HEK293 (cell line): ENCODE results near the gene CCT3.
"Not testable (repeated sequence)": the region's sequence is repeated elsewhere in the genome, so short reads cannot be mapped to it uniquely, and the experiment has no call there.

Source experiments
- CTCF ChIA-PET: fragments of 350-600 bp; formaldehyde crosslinking; extraction: SDS; loops from one replicate; lab custom pipeline; 2021; ENCODE audit warnings: antibody characterized with exemption; lab: Yijun Ruan, JAX
- POLR2A ChIA-PET: fragments of 300-600 bp; formaldehyde crosslinking; extraction: SDS; loops from one replicate; lab custom pipeline; 2020; ENCODE audit warnings: antibody characterized with exemption, inconsistent platforms; lab: Yijun Ruan, JAX
- H3K27ac ChIP-seq: fragments of 200-500 bp; sonication (Bioruptor generic); 2 replicates; pipeline ENCODE4 v1.5.1; 2014; ENCODE audit warnings: low read depth, low read length, control low read depth, inconsistent platforms; ENCODE audit errors: extremely low read depth
- H3K36me3 ChIP-seq, 2 experiments: fragments of 200-500 bp in 1 of 2; sonication (Bioruptor generic) in 1 of 2; 1 replicate in 1 of 2; 2 replicates in 1 of 2; pipeline ENCODE4 v1.5.1; 2014 to 2017; ENCODE audit warnings: inconsistent platforms in 2 of 2, low read length in 2 of 2; ENCODE audit not compliant: control insufficient read depth in 2 of 2, insufficient read depth in 1 of 2
- H3K4me1 ChIP-seq: fragments of 200-500 bp; sonication (Bioruptor generic); 2 replicates; pipeline ENCODE4 v1.5.1; 2014; ENCODE audit warnings: mild to moderate bottlenecking, low read length, inconsistent platforms; ENCODE audit not compliant: control insufficient read depth, insufficient read depth
- H3K4me3 ChIP-seq: 2 replicates; pipeline ENCODE4 v1.5.1; 2011; ENCODE audit warnings: low read depth, mild to moderate bottlenecking, control low read depth, low read length, moderate library complexity
- H3K9me3 ChIP-seq: fragments of 200-500 bp; sonication (Bioruptor generic); 2 replicates; pipeline ENCODE4 v1.5.1; 2014; ENCODE audit warnings: low read depth, low read length, inconsistent platforms; ENCODE audit not compliant: control insufficient read depth, insufficient read depth
- BCL11B ChIP-seq: fragments of 450-650 bp; formaldehyde crosslinking; IDR thresholded peaks from 2 replicates; pipeline ENCODE4 v1.5.1; 2016; ENCODE audit warnings: low read depth, missing biosample characterization, missing genetic modification characterization
- CTCF ChIP-seq: fragments of 450-650 bp; formaldehyde crosslinking; IDR thresholded peaks from 2 replicates; pipeline ENCODE4 v1.5.1; 2016; ENCODE audit warnings: missing biosample characterization, missing genetic modification characterization
- KLF10 ChIP-seq: fragments of 450-650 bp; IDR thresholded peaks from 2 replicates; pipeline ENCODE4 v1.5.1; 2018; ENCODE audit warnings: missing biosample characterization, mild to moderate bottlenecking, missing genetic modification characterization
- MZF1 ChIP-seq: fragments of 450-650 bp; formaldehyde crosslinking; IDR thresholded peaks from 2 replicates; pipeline ENCODE4 v1.5.1; 2017; ENCODE audit warnings: missing biosample characterization, missing genetic modification characterization, borderline replicate concordance
- PRDM10 ChIP-seq: fragments of 450-650 bp; formaldehyde crosslinking; IDR thresholded peaks from 2 replicates; pipeline ENCODE4 v1.5.1; 2016; ENCODE audit warnings: missing biosample characterization, missing genetic modification characterization
- SCRT2 ChIP-seq: fragments of 450-650 bp; formaldehyde crosslinking; IDR thresholded peaks from 2 replicates; pipeline ENCODE4 v1.5.1; 2016; ENCODE audit warnings: missing biosample characterization, missing genetic modification characterization
- WT1 ChIP-seq: fragments of 450-650 bp; formaldehyde crosslinking; IDR thresholded peaks from 2 replicates; pipeline ENCODE4 v1.5.1; 2016; ENCODE audit warnings: missing biosample characterization, missing genetic modification characterization
- ZBTB21 ChIP-seq: fragments of 450-650 bp; formaldehyde crosslinking; IDR thresholded peaks from 2 replicates; pipeline ENCODE4 v1.5.1; 2017; ENCODE audit warnings: missing biosample characterization, missing genetic modification characterization
- ZNF157 ChIP-seq: fragments of 450-650 bp; formaldehyde crosslinking; IDR thresholded peaks from 2 replicates; pipeline ENCODE4 v1.5.1; 2016; ENCODE audit warnings: missing biosample characterization, missing genetic modification characterization
- ZNF221 ChIP-seq: fragments of 450-650 bp; formaldehyde crosslinking; IDR thresholded peaks from 2 replicates; pipeline ENCODE4 v1.5.1; 2017; ENCODE audit warnings: missing biosample characterization, missing genetic modification characterization, borderline replicate concordance
- ZNF26 ChIP-seq: fragments of 450-650 bp; formaldehyde crosslinking; IDR thresholded peaks from 2 replicates; pipeline ENCODE4 v1.5.1; 2016; ENCODE audit warnings: missing biosample characterization, missing genetic modification characterization
- ZNF280D ChIP-seq: fragments of 450-650 bp; formaldehyde crosslinking; IDR thresholded peaks from 2 replicates; pipeline ENCODE4 v1.5.1; 2016; ENCODE audit warnings: missing biosample characterization, missing genetic modification characterization
- ZNF362 ChIP-seq: fragments of 450-650 bp; formaldehyde crosslinking; IDR thresholded peaks from 2 replicates; pipeline ENCODE4 v1.5.1; 2016; ENCODE audit warnings: missing biosample characterization, missing genetic modification characterization
- ZNF510 ChIP-seq: fragments of 450-650 bp; formaldehyde crosslinking; IDR thresholded peaks from 2 replicates; pipeline ENCODE4 v1.5.1; 2018; ENCODE audit warnings: mild to moderate bottlenecking, missing genetic modification characterization, missing biosample characterization; ENCODE audit not compliant: insufficient replicate concordance
- ZSCAN4 ChIP-seq: fragments of 450-650 bp; formaldehyde crosslinking; IDR thresholded peaks from 2 replicates; pipeline ENCODE4 v1.5.1; 2017; ENCODE audit warnings: missing biosample characterization, missing genetic modification characterization

The CCT3 gene

GRCh38 chr1:156336242-156336641, 1.9 kb downstream of the CCT3 start:
- CTCF ChIA-PET: interaction anchor here (0.5 to 2.1 kb wide), 8 partner anchors 9 to 229 kb away, joined by 3 to 14 read pairs (median 4); no protein-coding TSS in a partner anchor
- H3K4me1 ChIP-seq: peaks cover 5% of the 10 kb centered on the region; the same call in 1 of the 2 replicates
- H3K36me3 ChIP-seq: peaks cover 43 to 54% of the 10 kb centered on the region in 2 experiments
- TF ChIP-seq BCL11B (tag by site-specific recombination) (no peak), ZNF221 (tag by site-specific recombination) (no peak), ZNF157 (tag by site-specific recombination) (no peak), ZSCAN4 (tag by site-specific recombination) (no peak), SCRT2 (tag by site-specific recombination) (peak; percentile 72), CTCF (tag by site-specific recombination) (peak; percentile 51), PRDM10 (tag by site-specific recombination) (peak; percentile 61), MZF1 (tag by site-specific recombination) (peak; percentile 88; the same call in 1 of the 2 replicates)
- TF ChIP-seq, all 188 proteins: peak for 4
- Histone ChIP-seq H3K9me3 (no peaks in the 10 kb centered on the region), H3K4me3 (no peak overlapping the region; the same call in 1 of the 2 replicates), H3K27ac (no peak overlapping the region; the same call in 1 of the 2 replicates)
- POLR2A ChIA-PET: no interaction called here

GRCh38 chr1:156323179-156323578, 14.9 kb downstream of the CCT3 start:
- H3K9me3 ChIP-seq, H3K4me3 ChIP-seq, H3K27ac ChIP-seq, H3K4me1 ChIP-seq, CTCF ChIA-PET: not testable (repeated sequence)
- peaks cover 81 to 85% of the 10 kb centered on the region in 2 experiments for H3K36me3 ChIP-seq
- POLR2A ChIA-PET: interaction anchor here (0.6 kb wide), 1 partner anchor 190 kb away, joined by 7 read pairs; no protein-coding TSS in a partner anchor

- CTCF ChIA-PET: interaction anchor here (0.7 to 1.6 kb wide), 7 partner anchors 10 to 223 kb away, joined by 3 to 9 read pairs (median 5); no protein-coding TSS in a partner anchor
- Histone ChIP-seq H3K4me1 (no peaks in the 10 kb centered on the region), H3K27ac (no peak overlapping the region), H3K9me3 (no peaks in the 10 kb centered on the region), H3K4me3 (no peak overlapping the region)
- POLR2A ChIA-PET: interaction anchor here (1.4 kb wide), 1 partner anchor 38 kb away, joined by 6 read pairs; the partner anchor contains the start of gene SMG5
- no peak for TF ChIP-seq KLF10 (tag by site-specific recombination)
- no peak for TF ChIP-seq ZNF26 (tag by site-specific recombination)
- no peak for TF ChIP-seq WT1 (tag by site-specific recombination)
- TF ChIP-seq ZNF280D (tag by site-specific recombination): no peak
- no peak for TF ChIP-seq ZNF362
- TF ChIP-seq ZNF510 (tag by site-specific recombination): no peak
- TF ChIP-seq ZBTB21 (tag by site-specific recombination): no peak
- TF ChIP-seq, all 188 proteins: peak for 0
- H3K36me3 ChIP-seq: peaks cover 92 to 96% of the 10 kb centered on the region in 2 experiments
Measured at GRCh38 chr1:156320560-156320959, 17.5 kb downstream of the CCT3 start.
